Stimulated activated CD4-positive, alpha-beta T cell treated with anti-CD3 and anti-CD28 coated beads, Interleukin-15, amount 100 ng/mL, for 1 hour (primary cell): Measurements from ENCODE around the gene TSPAN4.

Source experiments
- DNase-seq, 2 donors: peaks; one replicate each; pipeline ENCODE4 v3.0.0-alpha.2; 2020; ENCODE audit warnings: low read depth in 1 of 2, low spot score in 1 of 2

TSPAN4 gene

DNA sequence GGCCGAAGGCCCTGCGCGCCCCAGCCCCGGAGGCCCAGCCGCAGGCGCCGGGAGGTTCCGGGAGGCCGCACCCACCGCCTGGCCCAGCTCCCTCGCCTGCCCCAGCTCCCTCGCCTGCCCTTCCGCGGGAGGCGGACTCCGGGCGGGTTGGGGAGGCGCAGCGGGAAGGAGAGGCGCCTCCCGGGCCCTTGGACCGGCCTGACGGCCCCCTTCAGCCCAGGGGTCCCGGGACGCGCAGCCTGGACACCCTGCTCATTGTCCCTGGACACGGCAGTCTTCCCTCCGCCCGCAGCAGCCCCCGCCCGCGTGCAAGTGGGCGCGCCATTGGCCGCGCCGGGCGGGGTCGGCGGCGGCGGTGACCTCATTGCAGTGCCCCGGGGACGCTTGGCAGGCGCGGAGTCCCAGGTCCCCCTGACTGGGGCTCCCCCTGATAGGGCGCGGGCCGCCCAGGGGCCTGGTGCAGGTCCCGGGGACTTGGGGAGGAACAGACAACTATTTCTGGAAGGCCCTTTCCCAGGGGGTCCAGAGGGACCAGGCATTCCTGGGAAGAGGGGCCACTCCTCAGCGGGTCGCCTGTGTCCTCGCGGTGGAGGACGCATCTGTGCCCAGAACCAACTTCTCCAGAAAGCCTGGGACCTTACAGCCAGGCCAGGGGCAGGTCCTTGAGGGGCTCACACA, 9.4 kb upstream of the TSPAN4 start:
- DNase-seq, result no peak

DNA sequence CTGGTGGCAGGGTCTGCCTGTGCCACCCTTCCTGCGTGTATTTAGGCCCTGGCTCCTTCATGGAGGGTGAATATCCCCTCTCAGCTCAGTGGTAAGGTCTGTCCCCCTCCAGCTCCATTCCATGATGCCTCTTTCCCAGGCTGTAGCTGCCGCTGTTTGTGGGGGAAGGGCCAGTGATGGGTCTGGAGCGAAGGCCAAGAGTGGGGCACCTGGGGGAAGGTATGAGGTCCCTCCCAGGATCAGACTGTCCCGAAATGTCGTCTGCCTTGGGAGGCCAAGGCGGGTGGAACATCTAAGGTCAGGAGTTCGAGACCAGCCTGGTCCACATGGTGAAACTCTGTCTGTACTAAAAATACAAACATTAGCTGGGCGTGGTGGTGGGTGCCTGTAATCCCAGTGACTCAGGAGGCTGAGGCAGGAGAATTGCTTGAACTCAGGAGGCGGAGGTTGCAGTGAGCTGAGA, 8.8 kb upstream of the TSPAN4 start:
- no peak for DNase-seq

DNA sequence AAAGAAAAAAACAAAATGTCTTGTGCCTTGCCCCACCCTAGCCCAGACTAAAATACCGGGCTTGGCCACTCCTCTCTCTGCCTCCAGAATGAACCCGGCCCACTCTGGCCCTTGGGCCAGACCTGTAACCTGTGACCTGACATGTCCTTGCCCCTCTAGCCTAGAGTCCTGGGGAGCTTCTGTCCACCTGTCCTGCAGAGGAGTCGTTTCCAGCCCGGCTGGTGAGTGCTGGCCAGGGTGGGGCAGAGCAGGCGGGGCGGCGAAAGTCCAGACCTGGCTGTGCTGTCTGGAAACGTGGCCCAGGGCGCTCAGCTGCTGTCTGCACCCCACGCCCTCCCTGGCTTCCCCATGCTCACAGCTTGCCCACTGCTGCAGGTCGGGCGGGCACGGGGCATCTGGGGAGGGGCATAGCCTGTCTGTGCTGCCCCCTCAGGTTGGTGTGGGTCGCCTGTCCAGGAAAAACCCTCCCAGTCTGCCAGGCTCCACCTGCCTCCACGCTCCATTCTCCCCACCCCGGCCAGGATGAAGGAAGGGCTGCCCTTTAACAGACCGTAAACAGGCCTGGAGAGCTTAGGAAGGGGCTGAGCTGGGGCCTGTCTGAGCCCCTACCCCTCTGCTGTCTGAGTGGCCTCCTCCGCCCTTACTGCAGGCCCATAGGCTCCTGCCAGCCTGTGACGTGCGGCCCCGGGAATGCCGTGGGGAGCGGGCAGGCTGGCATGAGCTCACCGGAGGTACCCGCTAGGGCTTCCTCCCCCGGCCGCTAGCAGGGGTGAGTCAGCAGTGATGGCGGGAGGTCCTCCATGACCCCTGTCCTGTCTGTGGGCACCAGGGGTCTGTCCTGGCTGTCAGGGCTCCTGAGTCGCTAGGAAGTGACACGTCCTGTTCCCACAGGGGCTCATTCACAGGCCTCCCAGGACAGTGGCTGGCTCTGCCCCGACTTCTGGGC, 8.0 kb upstream of the TSPAN4 start:
- no peak for DNase-seq

DNA sequence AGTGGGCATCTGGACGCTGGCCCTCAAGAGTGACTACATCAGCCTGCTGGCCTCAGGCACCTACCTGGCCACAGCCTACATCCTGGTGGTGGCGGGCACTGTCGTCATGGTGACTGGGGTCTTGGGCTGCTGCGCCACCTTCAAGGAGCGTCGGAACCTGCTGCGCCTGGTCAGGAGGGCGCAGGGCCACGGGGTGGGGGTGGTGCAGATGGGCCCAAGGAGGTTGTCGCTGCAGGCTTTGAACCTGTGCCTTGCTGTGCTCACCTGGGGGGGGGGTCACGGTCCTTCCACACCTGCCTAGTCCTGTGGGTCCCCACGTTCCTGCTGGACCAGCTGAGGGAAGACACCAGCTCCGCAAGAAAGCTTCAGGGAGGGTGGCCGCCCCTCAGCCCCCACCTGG, 6.4 kb upstream of the TSPAN4 start:
- DNase-seq, result no peak

DNA sequence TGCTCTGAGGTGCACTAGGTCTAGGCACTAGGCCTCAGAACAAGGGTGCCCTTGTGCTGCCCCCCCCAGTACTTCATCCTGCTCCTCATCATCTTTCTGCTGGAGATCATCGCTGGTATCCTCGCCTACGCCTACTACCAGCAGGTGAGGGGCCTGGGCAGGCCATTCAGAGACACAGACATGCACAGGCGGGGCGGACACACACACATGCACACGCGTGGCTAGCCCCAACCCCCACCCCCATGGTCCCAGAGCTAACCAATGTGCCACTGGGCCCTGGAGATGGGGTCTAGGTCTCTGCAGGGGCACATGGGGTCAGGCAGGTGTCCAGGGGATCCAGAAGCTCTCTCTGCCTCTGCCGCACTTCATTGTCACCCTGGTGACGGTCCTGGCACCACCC, 6.0 kb upstream of the TSPAN4 start:
- DNase-seq, result no peak

DNA sequence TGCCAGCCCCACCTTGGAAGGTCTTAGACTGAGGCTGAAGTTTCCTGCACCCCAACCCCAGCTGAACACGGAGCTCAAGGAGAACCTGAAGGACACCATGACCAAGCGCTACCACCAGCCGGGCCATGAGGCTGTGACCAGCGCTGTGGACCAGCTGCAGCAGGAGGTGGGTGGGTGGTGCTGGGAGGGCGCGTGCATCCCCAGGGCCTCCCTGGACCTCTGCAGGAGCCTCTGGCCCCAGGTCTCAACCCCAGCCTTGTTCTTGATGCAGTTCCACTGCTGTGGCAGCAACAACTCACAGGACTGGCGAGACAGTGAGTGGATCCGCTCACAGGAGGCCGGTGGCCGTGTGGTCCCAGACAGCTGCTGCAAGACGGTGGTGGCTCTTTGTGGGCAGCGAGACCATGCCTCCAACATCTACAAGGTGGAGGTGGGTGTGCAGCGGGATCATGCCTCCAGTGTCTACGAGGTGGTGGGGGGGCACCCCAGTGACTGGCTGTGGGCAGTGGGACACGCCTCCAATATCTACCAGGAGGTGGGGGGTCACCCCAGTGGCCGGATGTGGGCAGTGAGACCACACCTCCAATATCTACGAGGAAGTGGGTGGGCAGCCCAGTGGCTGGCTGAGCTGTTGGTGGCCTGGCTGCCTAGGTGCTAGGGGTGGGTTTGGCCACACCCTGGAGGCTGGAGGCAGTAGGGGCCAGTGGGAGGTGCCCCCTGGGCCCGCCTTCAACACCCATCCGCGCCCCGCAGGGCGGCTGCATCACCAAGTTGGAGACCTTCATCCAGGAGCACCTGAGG, 5.3 kb upstream of the TSPAN4 start:
- DNase-seq, result no peak

DNA sequence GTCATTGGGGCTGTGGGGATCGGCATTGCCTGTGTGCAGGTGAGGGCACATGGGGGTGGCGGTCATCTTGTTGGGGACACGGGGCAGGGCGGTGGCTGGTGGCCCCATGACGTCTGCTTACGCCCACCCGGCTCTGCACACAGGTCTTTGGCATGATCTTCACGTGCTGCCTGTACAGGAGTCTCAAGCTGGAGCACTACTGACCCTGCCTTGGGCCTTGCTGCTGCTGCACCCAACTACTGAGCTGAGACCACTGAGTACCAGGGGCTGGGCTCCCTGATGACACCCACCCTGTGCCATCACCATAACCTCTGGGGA, 4.7 kb upstream of the TSPAN4 start:
- DNase-seq, result no peak

DNA sequence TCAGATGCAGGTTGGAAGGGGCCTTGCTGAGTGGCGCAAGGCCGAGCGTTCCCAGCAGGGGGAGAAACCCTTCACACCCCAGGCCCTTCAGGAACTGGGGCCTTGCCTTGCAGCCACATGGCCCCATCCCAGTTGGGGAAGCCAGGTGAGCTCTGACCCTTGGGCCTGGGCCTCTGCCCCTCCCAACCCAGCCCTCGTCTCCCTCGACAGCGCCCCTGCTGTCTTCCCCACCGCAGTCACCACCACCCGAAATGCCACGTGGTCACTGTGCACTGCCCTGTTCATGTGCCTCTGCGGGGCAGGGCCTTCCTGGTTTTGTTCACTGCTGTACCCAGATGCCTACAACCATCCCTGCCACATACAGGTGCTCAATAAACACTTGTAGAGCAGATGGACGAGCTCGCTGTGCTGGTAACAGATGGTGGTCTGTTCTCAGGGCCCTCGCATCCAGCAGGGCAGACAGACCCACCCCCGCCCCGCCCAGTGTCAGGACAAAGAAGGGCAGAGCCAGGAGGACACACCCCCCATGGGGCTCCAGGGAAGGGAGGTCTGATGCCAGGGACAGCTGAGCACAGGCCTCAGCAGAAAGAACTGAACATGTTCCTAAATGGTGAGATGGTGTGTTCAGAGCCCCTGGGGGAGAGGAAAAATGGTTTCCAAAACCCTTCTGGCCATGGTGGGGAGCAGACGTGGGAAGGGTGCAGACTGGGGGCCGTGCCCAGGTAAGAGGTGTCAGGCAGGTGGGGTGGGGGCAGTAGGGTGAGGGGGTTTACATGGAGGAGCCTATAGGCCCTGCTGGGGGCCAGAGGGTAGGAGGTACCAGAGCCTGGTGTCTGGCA, 4.0 kb upstream of the TSPAN4 start:
- no peak for DNase-seq

DNA sequence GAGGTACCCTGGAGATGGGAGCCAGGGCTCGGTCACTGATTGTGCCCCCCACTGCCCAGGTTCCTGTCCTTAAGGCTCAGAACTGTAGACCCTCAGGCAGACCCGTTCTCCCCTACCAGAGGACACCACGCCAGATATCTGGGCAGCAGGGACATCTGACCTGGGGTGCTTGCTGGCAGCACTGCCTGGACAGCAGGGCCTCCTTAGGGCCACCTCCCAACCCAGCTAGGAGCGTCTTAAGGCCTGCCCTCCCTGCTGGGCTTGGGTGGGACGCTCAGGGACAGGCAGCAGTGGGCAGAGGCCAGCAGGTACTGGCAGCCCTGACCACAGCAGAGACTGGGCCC, 3.4 kb upstream of the TSPAN4 start:
- no peak for DNase-seq

DNA sequence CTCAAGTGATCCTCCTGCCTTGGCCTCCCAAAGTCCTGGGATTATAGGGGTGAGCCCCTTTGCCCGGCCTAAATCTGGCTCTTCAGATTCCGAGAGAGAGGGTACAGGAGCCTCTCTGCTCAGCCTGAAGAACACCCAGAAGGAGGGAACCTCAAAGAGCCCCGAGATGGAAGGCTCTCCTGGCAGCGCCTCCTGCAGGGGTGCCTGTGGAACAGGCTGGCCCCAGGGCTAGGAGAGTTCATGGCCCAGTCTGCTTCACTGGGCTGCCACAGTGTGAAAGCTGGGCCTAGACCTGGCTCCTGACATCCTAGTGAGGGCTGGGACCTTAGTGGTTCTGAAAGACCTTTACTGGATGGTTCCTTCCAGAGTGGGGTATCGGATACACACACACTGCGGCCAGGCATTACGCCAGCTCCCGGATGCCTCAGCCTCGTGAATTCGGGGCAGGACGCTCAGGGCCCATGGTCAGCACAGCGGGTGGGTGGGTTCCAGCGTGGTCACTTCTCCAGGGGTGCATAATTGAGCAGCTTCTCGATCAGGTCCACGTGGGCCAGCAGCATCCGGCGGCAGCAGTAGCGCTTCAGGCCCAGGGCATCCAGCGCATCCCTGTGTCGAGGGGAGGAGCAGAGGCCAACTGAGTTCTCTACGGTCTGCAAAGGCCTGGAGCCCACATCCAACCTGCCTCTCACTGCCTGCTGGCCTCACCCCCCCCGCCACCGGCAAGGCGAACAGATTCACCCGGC, 2.6 kb upstream of the TSPAN4 start:
- no peak for DNase-seq

DNA sequence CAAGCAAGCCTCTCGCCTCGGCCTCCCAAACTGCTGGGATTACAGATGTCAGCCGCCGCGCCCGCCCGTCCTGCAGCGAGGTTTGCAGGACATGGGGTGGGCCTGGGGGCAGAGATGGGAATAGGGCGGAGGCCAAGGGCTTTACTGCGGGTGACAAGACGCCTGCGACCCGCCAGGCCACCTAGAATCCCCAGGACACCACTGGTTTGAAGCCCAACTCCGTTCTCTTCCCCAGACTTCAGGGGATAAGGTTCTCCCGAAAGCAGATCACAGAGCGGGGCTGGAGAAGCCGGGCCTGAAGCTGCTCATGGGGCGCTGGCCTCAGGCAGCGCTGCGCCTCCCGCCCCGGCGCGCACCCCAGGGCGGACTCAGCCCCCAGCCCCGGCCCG, 677 bp upstream of the TSPAN4 start:
- DNase-seq, result no peak

DNA sequence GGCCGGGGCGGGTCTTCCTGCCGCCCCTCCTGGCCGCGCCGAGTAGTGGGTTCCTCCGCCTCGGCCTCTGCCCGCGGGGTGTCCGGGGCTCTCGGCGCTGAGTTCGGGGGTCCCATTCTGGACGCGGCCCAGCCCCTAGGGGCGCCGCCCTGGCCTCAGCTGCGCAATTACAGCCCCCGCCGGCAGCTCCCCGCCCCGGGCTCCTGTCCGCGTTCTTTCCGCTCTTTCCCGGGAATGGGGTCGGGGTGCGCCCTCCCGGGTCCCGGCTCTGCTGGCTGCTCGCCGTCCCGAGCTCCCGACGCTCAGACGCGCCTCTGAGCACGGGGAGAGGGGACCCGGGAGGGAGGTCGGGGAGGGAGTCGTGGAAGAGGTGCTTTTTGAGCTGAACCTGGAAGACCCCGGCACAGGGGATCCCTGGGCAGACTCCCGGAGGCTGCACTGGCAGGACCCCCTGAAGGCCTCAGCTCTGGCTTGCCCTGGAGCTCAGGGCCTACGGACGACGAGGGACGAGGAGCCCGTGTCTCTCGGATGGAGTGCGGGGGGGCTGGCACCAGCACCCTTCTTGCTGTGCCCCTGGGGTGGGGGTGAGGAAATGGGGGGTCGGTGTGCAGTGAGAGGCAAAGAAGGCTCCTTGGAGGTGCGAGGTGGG, 558 bp downstream of the TSPAN4 start:
- no peak for DNase-seq

DNA sequence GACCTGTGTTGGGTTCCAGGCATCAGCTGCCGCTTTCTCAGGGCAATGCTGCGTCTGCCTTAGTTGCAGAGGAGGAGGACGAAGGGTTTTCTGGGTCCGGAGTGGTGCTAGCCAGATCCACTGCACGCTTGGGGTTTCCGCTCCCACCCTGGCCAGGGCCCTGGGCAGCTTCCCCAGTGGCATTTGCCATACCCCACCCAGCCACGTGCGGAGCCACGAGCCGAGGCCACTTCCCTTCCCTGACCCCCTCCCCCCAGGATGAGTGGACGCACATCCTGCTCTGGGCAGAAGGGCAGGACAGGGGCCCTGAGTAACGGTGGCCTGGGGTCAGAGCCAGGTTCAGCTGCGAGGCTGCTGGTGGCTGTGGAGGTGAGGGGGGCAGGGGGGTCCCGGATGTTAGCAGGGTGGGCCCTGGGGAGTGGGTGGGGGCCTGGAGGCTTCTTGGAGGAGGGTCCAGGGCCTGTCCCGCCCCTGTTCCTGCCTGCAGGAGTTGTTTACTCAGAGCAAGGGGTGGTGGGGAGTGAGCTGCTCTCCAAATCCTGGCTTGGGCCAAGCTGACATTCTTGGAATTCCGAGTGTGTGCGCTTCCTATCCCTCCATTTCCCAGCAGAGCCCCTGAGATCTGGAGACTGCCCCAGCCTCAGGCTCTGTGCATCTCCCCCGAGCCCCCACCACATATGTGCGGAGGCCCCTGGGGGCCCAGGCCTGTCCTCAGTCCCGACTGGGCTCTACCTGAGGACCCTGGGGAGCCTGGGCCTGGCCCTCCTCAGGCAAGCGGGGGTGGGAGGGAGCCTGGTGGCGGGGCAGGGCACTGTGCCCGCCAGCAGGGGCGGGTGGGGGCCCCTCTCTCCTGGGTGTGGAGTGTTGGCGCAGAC, 1.4 kb downstream of the TSPAN4 start:
- no peak for DNase-seq

DNA sequence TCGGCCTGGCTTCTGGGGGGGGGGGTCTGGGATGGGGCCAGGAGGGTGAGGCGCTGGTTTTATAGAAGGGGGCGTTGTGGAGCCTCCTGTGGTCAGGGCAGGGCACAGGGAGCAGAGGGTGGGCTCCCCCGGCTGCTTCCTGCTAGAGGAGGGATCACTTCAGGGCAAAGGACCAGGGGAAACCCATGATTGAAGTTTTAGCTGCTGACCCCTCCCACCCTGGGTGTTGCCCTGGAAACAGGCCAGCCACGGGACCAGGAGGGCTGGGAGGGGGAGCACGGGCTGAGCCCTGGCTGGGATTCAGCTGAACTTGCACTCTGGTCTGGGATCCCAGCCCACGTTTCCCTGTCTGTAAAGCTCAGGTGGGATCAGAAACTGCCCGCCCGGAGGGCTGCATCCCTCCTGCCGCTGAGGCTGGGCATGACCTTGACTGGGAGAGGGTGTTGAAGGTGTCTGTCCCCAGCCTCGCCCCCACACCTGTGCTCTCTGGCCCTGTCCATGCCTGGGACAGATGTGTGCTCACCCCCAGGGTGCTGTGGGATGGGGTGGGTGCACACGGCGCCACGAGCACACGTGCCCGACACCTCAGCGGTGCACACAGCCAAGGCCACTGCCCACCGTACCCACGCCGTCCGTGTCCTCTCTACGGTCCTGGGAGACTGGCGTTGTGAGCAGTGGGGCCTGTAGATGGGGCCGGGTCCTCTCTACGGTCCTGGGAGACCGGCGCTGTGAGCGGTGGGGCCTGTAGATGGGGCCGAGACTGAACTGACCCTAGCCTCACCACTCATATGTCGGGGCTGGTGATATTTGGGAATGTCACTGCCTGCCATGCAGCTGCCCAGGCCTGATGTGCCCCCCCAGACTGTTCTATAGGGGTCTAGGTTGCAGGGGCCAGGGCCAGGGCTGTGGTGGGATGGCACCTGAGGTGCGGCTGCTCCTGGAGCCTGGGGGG, 2.3 kb downstream of the TSPAN4 start:
- no peak for DNase-seq

DNA sequence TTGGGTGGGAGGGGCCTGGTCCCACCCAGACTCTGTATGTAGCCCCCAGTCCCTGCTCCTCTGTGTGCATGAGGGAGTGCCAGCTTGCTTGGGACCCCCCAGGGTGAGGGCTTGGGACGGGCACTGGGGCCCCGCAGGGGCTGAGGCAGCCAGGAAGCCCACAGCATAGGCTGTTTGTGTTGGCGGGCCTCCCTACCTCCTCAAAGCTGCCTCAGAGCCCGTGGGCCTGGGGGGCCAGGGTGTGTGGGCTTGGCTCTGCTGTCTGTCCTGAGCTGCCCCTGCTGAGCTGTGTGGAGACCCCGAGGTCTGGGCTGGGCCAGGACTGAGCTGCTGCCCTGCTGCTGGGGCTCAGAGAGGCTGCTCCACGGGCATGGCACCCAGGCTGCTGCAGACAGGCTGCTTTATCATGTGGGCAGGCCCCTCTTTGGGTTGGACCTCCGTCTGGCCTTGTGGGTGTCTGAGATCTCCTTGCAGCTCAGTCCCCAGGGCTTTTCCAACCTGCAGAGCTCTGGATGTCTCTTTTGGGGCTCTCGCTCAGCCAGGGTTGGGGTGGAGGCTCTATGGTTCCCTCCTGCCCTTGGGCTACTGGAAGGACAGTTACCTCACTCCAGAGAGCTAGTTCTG, 3.3 kb downstream of the TSPAN4 start:
- no peak for DNase-seq

DNA sequence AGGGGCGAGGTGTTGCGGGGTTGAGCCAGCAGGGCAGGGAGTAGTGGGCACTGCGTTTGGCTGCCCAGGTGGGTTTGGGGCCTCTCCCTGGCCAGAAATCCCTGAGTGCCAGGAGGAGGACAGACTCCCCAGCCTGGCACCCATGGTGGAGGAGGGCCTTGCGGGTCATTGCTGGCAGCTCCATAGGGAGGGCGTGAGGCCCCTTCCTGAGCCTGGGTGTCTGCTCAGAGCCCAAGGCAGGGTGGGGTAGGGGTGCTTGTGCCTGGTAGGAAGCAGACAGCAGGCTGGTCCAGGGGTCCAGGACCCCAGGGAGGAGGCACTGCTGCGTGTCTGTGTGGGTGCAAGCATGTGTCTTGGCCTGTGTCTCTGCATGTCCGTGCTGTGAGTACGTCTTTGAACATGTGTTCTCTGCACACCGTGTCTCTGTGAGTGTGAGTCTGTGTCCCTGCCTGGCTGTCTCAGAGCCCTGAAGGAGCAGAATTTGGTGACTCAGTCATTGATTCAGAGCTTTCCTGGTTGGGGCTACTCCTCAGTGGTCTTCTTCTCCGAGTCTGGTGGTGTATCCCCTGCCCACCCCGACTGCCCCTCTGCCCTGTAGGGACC, 3.9 kb downstream of the TSPAN4 start:
- no peak for DNase-seq

DNA sequence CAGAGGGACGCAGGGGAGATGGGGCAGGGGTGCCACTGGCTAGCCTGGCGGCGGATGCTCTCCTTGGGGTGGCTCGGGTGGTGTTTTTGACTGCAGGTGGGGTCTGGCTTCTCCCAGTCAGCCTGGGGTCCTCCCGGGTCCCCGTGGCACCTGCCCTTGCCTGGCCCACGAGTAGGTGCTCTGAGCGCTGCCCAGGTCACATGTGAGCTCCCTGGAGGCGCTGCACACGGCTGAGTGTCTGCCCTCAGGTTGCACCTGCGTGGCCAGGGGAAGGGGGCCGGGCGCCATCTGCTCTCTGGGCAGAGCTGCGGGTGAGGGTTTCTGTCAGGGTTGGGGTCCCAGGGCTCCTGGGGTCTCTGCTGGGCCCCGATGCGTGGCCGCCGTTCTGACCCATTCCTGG, 5.2 kb downstream of the TSPAN4 start:
- no peak for DNase-seq
